ENCODE results near the gene KLHL21.

- TF ChIP-seq CTCF (IDR thresholded peaks at IDR 0.05) (no peak), POLR2A (IDR thresholded peaks at IDR 0.05) (no peak)
Measured at GRCh38 chr1:6651909-6652308, 49.2 kb upstream of the KLHL21 start.
